ENCODE measurements around the gene ZNF286A. TPM values are rescaled to one million over a fixed set of nuclear protein-coding genes. Genes with fewer than 3 reads are reported as not detected.

ZNF286A gene
- total RNA-seq, 6 donors from 2014 or later, result 10.0 to 23.5 (median 14.7) TPM

GRCh38 chr17:15654886-15655561, 44.5 kb upstream of the ZNF286A start:
- ATAC-seq (ENCODE audit: low FRiP score in 2 of 2) (no peak), DNase-seq (no peak)
- Histone ChIP-seq H3K4me1 (peaks cover 12 to 30% (median 25%) of the 10 kb centered on the region in 4 donors), H3K27ac (peak overlapping the region in 1 of 4 donors; percentile 27), H3K27me3 (no peaks in the 10 kb centered on the region), H3K4me3 (no peak overlapping the region), H3K9me3 (no peaks in the 10 kb centered on the region), H3K36me3 (no peaks in the 10 kb centered on the region)
- TF ChIP-seq, protein P1, sequence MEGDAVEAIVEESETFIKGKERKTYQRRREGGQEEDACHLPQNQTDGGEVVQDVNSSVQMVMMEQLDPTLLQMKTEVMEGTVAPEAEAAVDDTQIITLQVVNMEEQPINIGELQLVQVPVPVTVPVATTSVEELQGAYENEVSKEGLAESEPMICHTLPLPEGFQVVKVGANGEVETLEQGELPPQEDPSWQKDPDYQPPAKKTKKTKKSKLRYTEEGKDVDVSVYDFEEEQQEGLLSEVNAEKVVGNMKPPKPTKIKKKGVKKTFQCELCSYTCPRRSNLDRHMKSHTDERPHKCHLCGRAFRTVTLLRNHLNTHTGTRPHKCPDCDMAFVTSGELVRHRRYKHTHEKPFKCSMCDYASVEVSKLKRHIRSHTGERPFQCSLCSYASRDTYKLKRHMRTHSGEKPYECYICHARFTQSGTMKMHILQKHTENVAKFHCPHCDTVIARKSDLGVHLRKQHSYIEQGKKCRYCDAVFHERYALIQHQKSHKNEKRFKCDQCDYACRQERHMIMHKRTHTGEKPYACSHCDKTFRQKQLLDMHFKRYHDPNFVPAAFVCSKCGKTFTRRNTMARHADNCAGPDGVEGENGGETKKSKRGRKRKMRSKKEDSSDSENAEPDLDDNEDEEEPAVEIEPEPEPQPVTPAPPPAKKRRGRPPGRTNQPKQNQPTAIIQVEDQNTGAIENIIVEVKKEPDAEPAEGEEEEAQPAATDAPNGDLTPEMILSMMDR (IDR thresholded peaks at IDR 0.05), result no peak
- no peak for TF ChIP-seq EP300 (IDR thresholded peaks at IDR 0.05)
- TF ChIP-seq POLR2A (IDR thresholded peaks at IDR 0.05), result no peak
- TF ChIP-seq POLR2AphosphoS5 (IDR thresholded peaks at IDR 0.05), result no peak
- WGBS, 2 donors, result 50 to 54% methylated on average over 3 of the region's 3 CpGs

- Histone ChIP-seq H3K27ac (no peak overlapping the region), H3K4me3 (no peak overlapping the region), H3K9me3 (no peaks in the 10 kb centered on the region), H3K36me3 (no peaks in the 10 kb centered on the region), H3K4me1 (peaks cover 5 to 15% (median 9%) of the 10 kb centered on the region in 4 donors), H3K27me3 (no peaks in the 10 kb centered on the region)
- DNase-seq (no peak), ATAC-seq (ENCODE audit: low FRiP score in 2 of 2) (no peak)
- TF ChIP-seq POLR2A (IDR thresholded peaks at IDR 0.05) (no peak), POLR2AphosphoS5 (IDR thresholded peaks at IDR 0.05) (no peak), EP300 (IDR thresholded peaks at IDR 0.05) (no peak)
- TF ChIP-seq, protein P1 (IDR thresholded peaks at IDR 0.05), result no peak
These were observed 41.7 kb upstream of the ZNF286A start for GRCh38 chr17:15657868-15658267.

DNA sequence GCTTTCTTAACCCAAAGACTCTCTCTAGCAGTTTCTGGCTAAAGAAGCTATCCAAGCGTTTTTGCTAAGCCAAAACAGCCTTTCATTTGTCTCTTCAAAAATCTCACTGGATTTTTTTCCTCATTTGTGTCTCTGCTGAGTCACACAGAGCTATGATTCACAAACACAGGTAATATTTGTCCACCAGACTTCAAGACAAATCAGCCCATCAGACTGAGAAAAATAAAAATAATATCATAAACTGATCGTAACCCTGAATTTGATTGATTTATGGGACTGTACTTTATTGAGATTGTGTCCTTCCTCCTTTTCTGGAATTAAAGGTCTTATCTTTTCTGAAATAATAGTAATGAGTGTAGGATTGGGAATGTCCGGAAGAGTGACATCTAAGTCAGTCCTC, 41.3 kb upstream of the ZNF286A start:
- TF ChIP-seq EP300 (IDR thresholded peaks at IDR 0.05), result no peak
- no peak for TF ChIP-seq POLR2AphosphoS5 (IDR thresholded peaks at IDR 0.05)
- no peak for TF ChIP-seq POLR2A (IDR thresholded peaks at IDR 0.05)
- TF ChIP-seq, protein P1 (IDR thresholded peaks at IDR 0.05), result no peak
- Histone ChIP-seq H3K36me3 (no peaks in the 10 kb centered on the region), H3K27ac (peak overlapping the region in 1 of 4 donors; percentile 16), H3K9me3 (no peaks in the 10 kb centered on the region), H3K4me3 (no peak overlapping the region), H3K4me1 (peaks cover 5 to 15% (median 9%) of the 10 kb centered on the region in 4 donors), H3K27me3 (no peaks in the 10 kb centered on the region)
- 95 to 96% methylated on average over 3 of the region's 3 CpGs for WGBS, 2 donors
- ATAC-seq (ENCODE audit: low FRiP score in 2 of 2) (no peak), DNase-seq (no peak)

DNA sequence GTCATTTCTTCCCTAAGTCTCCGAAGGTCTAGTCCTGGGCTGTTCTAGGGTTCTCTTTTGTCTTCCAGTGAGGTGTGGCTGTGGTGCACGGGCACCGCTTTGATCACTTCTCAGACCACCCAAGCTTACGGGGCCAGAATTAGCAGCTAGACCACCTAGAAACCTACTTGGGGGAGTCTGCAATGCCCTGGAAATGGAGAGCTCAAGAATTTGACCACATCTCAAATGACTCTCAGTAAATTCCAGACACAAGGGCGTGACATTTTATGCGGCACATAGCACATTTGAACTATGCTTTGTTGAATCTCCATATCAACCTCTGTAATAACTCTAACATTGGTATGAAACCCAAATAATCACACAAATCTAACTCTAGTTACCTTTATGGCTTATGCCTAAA, 40.3 kb upstream of the ZNF286A start:
- H3K27me3 ChIP-seq, result no peaks in the 10 kb centered on the region
- TF ChIP-seq EP300 (IDR thresholded peaks at IDR 0.05) (no peak), POLR2AphosphoS5 (IDR thresholded peaks at IDR 0.05) (no peak), POLR2A (IDR thresholded peaks at IDR 0.05) (no peak)
- TF ChIP-seq, protein P1 (IDR thresholded peaks at IDR 0.05), result no peak
- WGBS, 2 donors, result 84 to 90% methylated on average over 6 of the region's 6 CpGs
- H3K4me3 ChIP-seq, result no peak overlapping the region
- H3K4me1 ChIP-seq, result peaks cover 5 to 15% (median 9%) of the 10 kb centered on the region in 4 donors
- H3K36me3 ChIP-seq, result no peaks in the 10 kb centered on the region
- DNase-seq (no peak), ATAC-seq (ENCODE audit: low FRiP score in 2 of 2) (no peak)
- H3K27ac ChIP-seq, result peak overlapping the region; percentile 37 to 68 (median 51)
- H3K9me3 ChIP-seq, result no peaks in the 10 kb centered on the region

GRCh38 chr17:15659663-15660062, 39.9 kb upstream of the ZNF286A start:
- ATAC-seq (ENCODE audit: low FRiP score in 2 of 2), result peak; percentile 30 to 79
- 69 to 76% methylated on average over 4 of the region's 4 CpGs for WGBS, 2 donors
- H3K27ac ChIP-seq, result peak overlapping the region; percentile 37 to 68 (median 51)
- H3K36me3 ChIP-seq, result no peaks in the 10 kb centered on the region
- H3K27me3 ChIP-seq, result no peaks in the 10 kb centered on the region
- TF ChIP-seq POLR2A (IDR thresholded peaks at IDR 0.05) (no peak), EP300 (IDR thresholded peaks at IDR 0.05) (no peak)
- TF ChIP-seq, protein P1 (IDR thresholded peaks at IDR 0.05), result no peak
- no peaks in the 10 kb centered on the region for H3K9me3 ChIP-seq
- DNase-seq, result peak; percentile 61 to 70
- H3K4me3 ChIP-seq, result no peak overlapping the region
- H3K4me1 ChIP-seq, result peaks cover 5 to 15% (median 9%) of the 10 kb centered on the region in 4 donors

All from upper lobe of left lung (tissue), 6 donors.